GM21515 (cell line): ENCODE data around the gene TYMP.

Source experiments
- ATAC-seq: cut with Tn5 transposase; IDR thresholded peaks from one replicate; pipeline ENCODE4 v1.9.1; 2021; ENCODE audit not compliant: unreplicated experiment

Gene TYMP

GRCh38 chr22:50485221-50486131, 44.3 kb downstream of the TYMP start:
- no peak for ATAC-seq

- no peak for ATAC-seq
These were observed 45.6 kb downstream of the TYMP start for GRCh38 chr22:50483977-50484853.

- no peak for ATAC-seq
These were observed 46.3 kb downstream of the TYMP start for GRCh38 chr22:50483556-50483955.

GRCh38 chr22:50483106-50483505, 46.7 kb downstream of the TYMP start:
- no peak for ATAC-seq

- no peak for ATAC-seq
These were observed 47.4 kb downstream of the TYMP start for GRCh38 chr22:50482107-50483074.

- no peak for ATAC-seq
These were observed 48.2 kb downstream of the TYMP start, which contains the start of gene ADM2 for GRCh38 chr22:50481440-50482106. Gene ADM2 (plus strand): TSS chr22:50481543. CDS start chr22:50481848, 305 bp downstream.

- ATAC-seq, result no peak
These were observed 48.8 kb downstream of the TYMP start for GRCh38 chr22:50481045-50481439.

- no peak for ATAC-seq
These were observed 50.1 kb downstream of the TYMP start for GRCh38 chr22:50479721-50480120.

- ATAC-seq, result no peak
These were observed 51.9 kb downstream of the TYMP start for GRCh38 chr22:50477923-50478322.

- no peak for ATAC-seq
These were observed 52.9 kb downstream of the TYMP start for GRCh38 chr22:50476868-50477267.
